A673 (cell line): ENCODE results near the gene XRCC1. TPM values are rescaled to one million over a fixed set of nuclear protein-coding genes. Genes with fewer than 3 reads are reported as not detected.

Experiments
- BruUV-seq: library from RNA; stranded (reverse); fragments of 400-500 nt; replicated peaks from 2 replicates; lab custom pipeline; 2021; lab: Mats Ljungman, UMichigan
- CTCF ChIA-PET: fragments of 300-600 bp; sonication (Branson Sonifier 250); formaldehyde crosslinking; loops from one replicate; lab custom pipeline; 2022; ENCODE audit warnings: antibody characterized with exemption; lab: Charles Lee
- POLR2A ChIA-PET: fragments of 300-600 bp; sonication (Branson Sonifier 250); formaldehyde crosslinking; loops from one replicate; lab custom pipeline; 2022; ENCODE audit warnings: antibody characterized with exemption; ENCODE audit not compliant: low non-redundant PET; lab: Charles Lee
- DNase-seq: peaks from one replicate; pipeline ENCODE4 v3.0.0-alpha.2; 2015; ENCODE audit warnings: low spot score
- H3K27ac ChIP-seq: fragments of 200-600 bp; sonication (generic); 2 replicates; pipeline ENCODE4 v1.5.1; 2016; ENCODE audit warnings: mixed run types, low read depth, mild to moderate bottlenecking, mixed read lengths, antibody characterized with exemption, low read length; ENCODE audit not compliant: poor library complexity, severe bottlenecking
- H3K27me3 ChIP-seq: fragments of 200-600 bp; sonication (generic); replicated peaks from 2 replicates; pipeline ENCODE4 v1.6.1; 2017; ENCODE audit warnings: mixed run types, low read depth, mild to moderate bottlenecking, mixed read lengths, antibody characterized with exemption, low read length; ENCODE audit not compliant: insufficient read depth, poor library complexity
- H3K36me3 ChIP-seq: fragments of 200-600 bp; sonication (generic); 2 replicates; pipeline ENCODE4 v1.6.1; 2016; ENCODE audit warnings: mixed run types, mild to moderate bottlenecking, mixed read lengths, antibody characterized with exemption, low read length; ENCODE audit not compliant: insufficient read depth, poor library complexity, severe bottlenecking
- H3K4me1 ChIP-seq: fragments of 200-600 bp; sonication (generic); 2 replicates; pipeline ENCODE4 v1.6.1; 2017; ENCODE audit warnings: mixed run types, mild to moderate bottlenecking, mixed read lengths, antibody characterized with exemption, low read length; ENCODE audit not compliant: insufficient read depth, poor library complexity, severe bottlenecking
- H3K4me3 ChIP-seq: fragments of 200-600 bp; sonication (generic); 2 replicates; pipeline ENCODE4 v1.5.1; 2016; ENCODE audit warnings: low read depth, mixed run types, mild to moderate bottlenecking, mixed read lengths, low read length; ENCODE audit not compliant: poor library complexity, severe bottlenecking
- H3K9me3 ChIP-seq: fragments of 200-600 bp; sonication (generic); 2 replicates; pipeline ENCODE4 v1.6.1; 2016; ENCODE audit warnings: mixed run types, low read depth, mild to moderate bottlenecking, mixed read lengths, antibody characterized with exemption, low read length; ENCODE audit not compliant: poor library complexity, severe bottlenecking
- CTCF ChIP-seq: fragments of 300-800, 200-600 bp; sonication (generic); conservative IDR thresholded peaks from 2 replicates; pipeline ENCODE4 v1.5.1; 2017; ENCODE audit warnings: low read depth, mild to moderate bottlenecking, antibody characterized with exemption, low read length, moderate library complexity, mixed read lengths
- EZH2 ChIP-seq: fragments of 200-600 bp; sonication (generic); IDR thresholded peaks from 2 replicates; pipeline ENCODE4 v1.6.1; 2017; ENCODE audit warnings: borderline replicate concordance, low read depth, mild to moderate bottlenecking, mixed read lengths, antibody characterized with exemption, low read length; ENCODE audit not compliant: poor library complexity, severe bottlenecking
- intact Hi-C: fragments of 100-400 bp; cut with micrococcal nuclease; formaldehyde crosslinking; loops from one replicate; pipeline ENCODE4 v1.10.0; 2022; ENCODE audit not compliant: unreplicated experiment
- total RNA-seq: library from RNA; stranded (reverse); gene quantifications from 2 replicates; pipeline ENCODE4 v1.2.3, GENCODE V29; 2021

Gene XRCC1
- total RNA-seq, 1 experiment from 2014 or later = 69.4 TPM

GRCh38 chr19:43553656-43554055 is 21.7 kb downstream of the XRCC1 start:
- Histone ChIP-seq H3K4me1 (peaks cover 26% of the 10 kb centered on the region), H3K36me3 (peaks cover 41% of the 10 kb centered on the region), H3K9me3 (no peaks in the 10 kb centered on the region), H3K27ac (peak overlapping the region; percentile 70), H3K27me3 (no peaks in the 10 kb centered on the region), H3K4me3 (no peak overlapping the region)
- DNase-seq = peak; percentile 82
- ChIA-PET CTCF (interaction anchor here (0.6 to 1.0 kb wide), 4 partner anchors 17 to 1135 kb away, joined by 3 to 6 read pairs (median 4); no protein-coding TSS in a partner anchor), POLR2A (no interaction called here)
- no peak for TF ChIP-seq EZH2
- intact Hi-C loops = no loop called here
- no TSS peak for BruUV-seq

- no peak overlapping the region for H3K4me3 ChIP-seq
- intact Hi-C loops = no loop called here
- ChIA-PET CTCF (no interaction called here), POLR2A (no interaction called here)
- TF ChIP-seq EZH2 = no peak
- no peak for TF ChIP-seq CTCF
- H3K9me3 ChIP-seq = no peaks in the 10 kb centered on the region
- H3K27me3 ChIP-seq = no peaks in the 10 kb centered on the region
- H3K36me3 ChIP-seq = peaks cover 35% of the 10 kb centered on the region
- H3K27ac ChIP-seq = peak overlapping the region; percentile 70
- BruUV-seq = no TSS peak
- peaks cover 26% of the 10 kb centered on the region for H3K4me1 ChIP-seq
- no peak for DNase-seq
Measured at GRCh38 chr19:43552616-43553015, 22.7 kb downstream of the XRCC1 start.

GRCh38 chr19:43552198-43552450 is 23.2 kb downstream of the XRCC1 start:
- Histone ChIP-seq H3K9me3 (no peaks in the 10 kb centered on the region), H3K36me3 (peaks cover 35% of the 10 kb centered on the region), H3K27ac (peak overlapping the region; percentile 70), H3K27me3 (no peaks in the 10 kb centered on the region), H3K4me3 (no peak overlapping the region), H3K4me1 (peaks cover 26% of the 10 kb centered on the region)
- TF ChIP-seq CTCF (no peak), EZH2 (no peak)
- ChIA-PET CTCF (no interaction called here), POLR2A (no interaction called here)
- BruUV-seq = no TSS peak
- intact Hi-C loops = no loop called here
- no peak for DNase-seq
